Psoas muscle (tissue), 8 donors: ENCODE results near the gene COMMD2. TPM values are rescaled to one million over a fixed set of nuclear protein-coding genes. Genes with fewer than 3 reads are reported as not detected.

Experiments used
- ATAC-seq, 4 donors: fragments of 200-7000 bp; cut with Tn5 transposase; one replicate each; pipeline ENCODE4 v1.9.1; 2020; ENCODE audit warnings: moderate library complexity in 3 of 4, mild to moderate bottlenecking in 2 of 4
- DNase-seq, 2 donors: peaks; one replicate each; pipeline ENCODE4 v3.0.0-alpha.2; 2020
- H3K27ac ChIP-seq: fragments of 200-600 bp; one replicate; pipeline ENCODE4 v1.8.0; 2022
- H3K27me3 ChIP-seq, 3 donors: fragments of 200-600 bp in 1 of 3; one replicate each; pipeline versions ENCODE4 v1.6.1 to v1.8.0; 2013 to 2022; ENCODE audit warnings: low read length in 2 of 3, mild to moderate bottlenecking in 2 of 3, moderate library complexity in 1 of 3; ENCODE audit not compliant: insufficient read depth in 3 of 3
- H3K36me3 ChIP-seq, 2 donors: fragments of 200-600 bp in 1 of 2; one replicate each; pipeline versions ENCODE4 v1.6.1 to v1.8.0; 2013 to 2022; ENCODE audit warnings: low read depth in 1 of 2, mild to moderate bottlenecking in 1 of 2, moderate library complexity in 1 of 2; ENCODE audit not compliant: insufficient read depth in 1 of 2
- H3K4me1 ChIP-seq: fragments of 200-600 bp; one replicate; pipeline ENCODE4 v1.8.0; 2022
- H3K4me3 ChIP-seq: fragments of 200-600 bp; one replicate; pipeline ENCODE4 v1.8.0; 2022; ENCODE audit warnings: mild to moderate bottlenecking
- H3K9me3 ChIP-seq: fragments of 200-600 bp; one replicate; pipeline ENCODE4 v1.8.0; 2022
- CTCF ChIP-seq: fragments of 200-600 bp; IDR thresholded peaks from one replicate; pipeline ENCODE4 v1.8.0; 2022; ENCODE audit warnings: antibody characterized with exemption
- WGBS, 3 donors: extraction: QIAGEN DNeasy Blood & Tissue Kit; methylation state at CpG; one replicate each; pipeline versions ENCODE4 v1.1.6 to v1.1.7; 2013; 5-methylcytosine and 5-hydroxymethylcytosine counted together
- intact Hi-C, 2 donors: fragments of 100-400 bp; cut with DNase I; formaldehyde crosslinking; loops; one replicate each; pipeline versions ENCODE4 v1.11.0 to v1.14.2; 2022
- polyA plus RNA-seq, 3 donors: library from polyadenylated mRNA; stranded (reverse); fragments of 200-250 nt; gene quantifications; one replicate each; pipeline ENCODE4 v1.2.3, GENCODE V29; 2013
- total RNA-seq, 4 donors: library from RNA; stranded (reverse); fragmentation: NEBNext Ultra II Directional in 2 of 4; extraction: Animal tissue kit (Norgen Biotek cat#: 25700) in 2 of 4; gene quantifications; one replicate each; pipeline versions ENCODE4 v1.2.1 to v1.2.4, GENCODE V29; 2021 to 2023
- donor health status: healthy with polysubstance abuse.
- donor health status: DM: no; HTN: no; CAD: no; lungs with moderate emphysema.
- donor health status: Bipolar disorder and iron deficiency.
- donor health status: healthy.
- donor health status: DM: yes; HTN: yes; CAD: no.
- donor health status: DM: no; HTN: no; CAD: no.
- donor health status: DM: no; HTN: no; CAD: no.
- donor health status: DM: yes; HTN: yes; CAD: no.

Gene COMMD2
- total and polyA plus RNA-seq, 7 donors, result 7.7 to 22.8 (median 14.1) TPM

GRCh38 chr3:149796026-149796425 is 43.7 kb upstream of the COMMD2 start:
- H3K4me1 ChIP-seq, result no peaks in the 10 kb centered on the region
- H3K36me3 ChIP-seq, result no peaks in the 10 kb centered on the region
- TF ChIP-seq CTCF, result no peak
- 82 to 94% (median 91%) methylated on average over 1 of the region's 1 CpG for WGBS, 3 donors
- ATAC-seq, result no peak
- H3K4me3 ChIP-seq, result no peak overlapping the region
- H3K9me3 ChIP-seq, result no peaks in the 10 kb centered on the region
- DNase-seq, result no peak
- intact Hi-C loops, result no loop called here
- H3K27me3 ChIP-seq, result no peaks in the 10 kb centered on the region
- H3K27ac ChIP-seq, result no peak overlapping the region

GRCh38 chr3:149792452-149793270 is 40.4 kb upstream of the COMMD2 start, which contains the start of gene ANKUB1:
TSS of gene ANKUB1 (minus strand) at chr3:149792554. CDS start at chr3:149792366, 188 bp downstream.
- ATAC-seq, result no peak
- no peak within 1 kb of the TSS for H3K27ac ChIP-seq
- intact Hi-C loops, result no loop called here
- WGBS, 3 donors, result 86 to 90% (median 88%) methylated on average over 4 of the region's 4 CpGs
- no peaks in the 10 kb centered on the region for H3K4me1 ChIP-seq
- DNase-seq, result no peak
- H3K4me3 ChIP-seq, result no peak within 1 kb of the TSS
- TF ChIP-seq CTCF, result no peak
- no peaks in the 10 kb centered on the region for H3K36me3 ChIP-seq
- no peaks in the 10 kb centered on the region for H3K9me3 ChIP-seq
- H3K27me3 ChIP-seq, result peaks cover 0 to 10% (median 8%) of the 10 kb centered on the region in 3 donors

GRCh38 chr3:149790698-149791097 is 38.4 kb upstream of the COMMD2 start:
- no peak for DNase-seq
- peaks cover 0 to 10% (median 8%) of the 10 kb centered on the region in 3 donors for H3K27me3 ChIP-seq
- 65 to 75% (median 74%) methylated on average over 3 of the region's 3 CpGs for WGBS, 3 donors
- no peak overlapping the region for H3K4me3 ChIP-seq
- no peaks in the 10 kb centered on the region for H3K36me3 ChIP-seq
- H3K9me3 ChIP-seq, result no peaks in the 10 kb centered on the region
- H3K27ac ChIP-seq, result no peak overlapping the region
- no peak for TF ChIP-seq CTCF
- ATAC-seq, result no peak
- H3K4me1 ChIP-seq, result no peaks in the 10 kb centered on the region
- intact Hi-C loops, result no loop called here

- peaks cover 0 to 10% (median 8%) of the 10 kb centered on the region in 3 donors for H3K27me3 ChIP-seq
- H3K4me3 ChIP-seq, result no peak overlapping the region
- H3K36me3 ChIP-seq, result no peaks in the 10 kb centered on the region
- ATAC-seq (no peak), DNase-seq (no peak)
- H3K4me1 ChIP-seq, result no peaks in the 10 kb centered on the region
- H3K9me3 ChIP-seq, result no peaks in the 10 kb centered on the region
- no peak for TF ChIP-seq CTCF
- intact Hi-C loops, result no loop called here
- H3K27ac ChIP-seq, result no peak overlapping the region
- 79 to 85% (median 83%) methylated on average over 2 of the region's 2 CpGs for WGBS, 3 donors
These were observed 38.0 kb upstream of the COMMD2 start for GRCh38 chr3:149790268-149790667.
